HEK293 (cell line): ENCODE data around the gene LAMTOR2.

Source experiments
- BCL6B ChIP-seq: fragments of 450-650 bp; formaldehyde crosslinking; IDR thresholded peaks from 2 replicates; pipeline ENCODE4 v1.5.1; 2017; ENCODE audit warnings: missing biosample characterization, missing genetic modification characterization
- ELK4 ChIP-seq: IDR thresholded peaks from 2 replicates; pipeline ENCODE4 v1.6.1; 2011; ENCODE audit warnings: mild to moderate bottlenecking, low read depth, low read length, borderline replicate concordance
- GLIS1 ChIP-seq: fragments of 450-650 bp; formaldehyde crosslinking; IDR thresholded peaks from 2 replicates; pipeline ENCODE4 v1.5.1; 2016; ENCODE audit warnings: missing biosample characterization, missing genetic modification characterization
- PRDM2 ChIP-seq: fragments of 450-650 bp; formaldehyde crosslinking; IDR thresholded peaks from 2 replicates; pipeline ENCODE4 v1.5.1; 2016; ENCODE audit warnings: missing biosample characterization, missing genetic modification characterization, borderline replicate concordance
- PRDM6 ChIP-seq: fragments of 450-650 bp; formaldehyde crosslinking; IDR thresholded peaks from 2 replicates; pipeline ENCODE4 v1.5.1; 2017; ENCODE audit warnings: missing biosample characterization, missing genetic modification characterization
- SALL2 ChIP-seq: fragments of 450-650 bp; formaldehyde crosslinking; IDR thresholded peaks from 2 replicates; pipeline ENCODE4 v1.5.0; 2017; ENCODE audit warnings: missing biosample characterization, mild to moderate bottlenecking, missing genetic modification characterization, borderline replicate concordance
- SCRT1 ChIP-seq: fragments of 450-650 bp; formaldehyde crosslinking; IDR thresholded peaks from 2 replicates; pipeline ENCODE4 v1.5.1; 2016; ENCODE audit warnings: missing biosample characterization, missing genetic modification characterization, borderline replicate concordance
- ZBTB11 ChIP-seq: fragments of 450-650 bp; formaldehyde crosslinking; conservative IDR thresholded peaks from 2 replicates; pipeline ENCODE4 v1.5.1; 2016; ENCODE audit warnings: low read depth, missing biosample characterization, missing genetic modification characterization
- ZBTB44 ChIP-seq: fragments of 450-650 bp; IDR thresholded peaks from 2 replicates; pipeline ENCODE4 v1.5.1; 2018; ENCODE audit warnings: missing biosample characterization, mild to moderate bottlenecking, missing genetic modification characterization
- ZBTB48 ChIP-seq: fragments of 450-650 bp; formaldehyde crosslinking; IDR thresholded peaks from 2 replicates; pipeline ENCODE4 v1.5.1; 2016; ENCODE audit warnings: missing biosample characterization, missing genetic modification characterization
- ZBTB8A ChIP-seq: fragments of 450-650 bp; formaldehyde crosslinking; IDR thresholded peaks from 2 replicates; pipeline ENCODE4 v1.5.1; 2016; ENCODE audit warnings: missing biosample characterization, missing genetic modification characterization
- ZFHX2 ChIP-seq: fragments of 450-650 bp; formaldehyde crosslinking; conservative IDR thresholded peaks from 2 replicates; pipeline ENCODE4 v1.5.1; 2016; ENCODE audit warnings: missing biosample characterization, missing genetic modification characterization
- ZNF121 ChIP-seq: fragments of 450-650 bp; formaldehyde crosslinking; IDR thresholded peaks from 2 replicates; pipeline ENCODE4 v1.5.1; 2016; ENCODE audit warnings: missing biosample characterization, missing genetic modification characterization
- ZNF18 ChIP-seq: fragments of 450-650 bp; formaldehyde crosslinking; IDR thresholded peaks from 2 replicates; pipeline ENCODE4 v1.5.1; 2016; ENCODE audit warnings: missing biosample characterization, missing genetic modification characterization
- ZNF2 ChIP-seq: fragments of 450-650 bp; formaldehyde crosslinking; IDR thresholded peaks from 2 replicates; pipeline ENCODE4 v1.5.1; 2016; ENCODE audit warnings: missing biosample characterization, missing genetic modification characterization
- ZNF211 ChIP-seq: fragments of 450-650 bp; formaldehyde crosslinking; IDR thresholded peaks from 2 replicates; pipeline ENCODE4 v1.5.1; 2016; ENCODE audit warnings: low read depth, missing biosample characterization, missing genetic modification characterization
- ZNF571 ChIP-seq: fragments of 450-650 bp; formaldehyde crosslinking; IDR thresholded peaks from 2 replicates; pipeline ENCODE4 v1.5.0; 2017; ENCODE audit warnings: missing biosample characterization, missing genetic modification characterization
- ZNF658 ChIP-seq: fragments of 450-650 bp; formaldehyde crosslinking; IDR thresholded peaks from 2 replicates; pipeline ENCODE4; 2016; ENCODE audit warnings: missing biosample characterization, missing genetic modification characterization

Gene LAMTOR2

GRCh38 chr1:156081180-156081916 lies 26.8 kb downstream of the LAMTOR2 start (continued):
- no peak for TF ChIP-seq PRDM2 (tag by site-specific recombination)
- TF ChIP-seq ZNF18: no peak
- no peak for TF ChIP-seq PRDM6 (tag by site-specific recombination)
- no peak for TF ChIP-seq ELK4
- TF ChIP-seq ZBTB8A (tag by site-specific recombination): peak; percentile 65
- no peak for TF ChIP-seq ZNF571 (tag by site-specific recombination)
- TF ChIP-seq ZNF211 (tag by site-specific recombination): no peak
- TF ChIP-seq ZBTB44 (tag by site-specific recombination): no peak
- peak; percentile 86 for TF ChIP-seq ZNF121 (tag by site-specific recombination)
- no peak for TF ChIP-seq SALL2 (tag by site-specific recombination)
- TF ChIP-seq ZNF658 (tag by site-specific recombination): no peak
- TF ChIP-seq ZNF2 (tag by site-specific recombination): no peak
- no peak for TF ChIP-seq SCRT1 (tag by site-specific recombination)
- TF ChIP-seq BCL6B (tag by site-specific recombination): no peak
- peak; percentile 35; the same call in 1 of the 2 replicates for TF ChIP-seq GLIS1 (tag by site-specific recombination)
- TF ChIP-seq ZBTB48: no peak
- TF ChIP-seq ZFHX2 (tag by site-specific recombination): peak; percentile 65
- TF ChIP-seq ZBTB11 (tag by site-specific recombination): peak; percentile 73
